GM12878 (cell line): ENCODE measurements around the gene YWHAG. TPM values are rescaled to one million over a fixed set of nuclear protein-coding genes. Genes with fewer than 3 reads are reported as not detected.

Experiments
- BMI1 ChIP-seq: fragments of 450-650 bp; IDR thresholded peaks from 2 replicates; pipeline ENCODE4 v1.6.1; 2016; ENCODE audit warnings: mild to moderate bottlenecking, moderate library complexity, borderline replicate concordance
- CEBPB ChIP-seq, 2 experiments: fragments of 150-350 bp in 1 of 2; IDR thresholded peaks; 2 replicates each; pipeline ENCODE4 v1.6.1; 2012 to 2014; ENCODE audit warnings: low read depth in 2 of 2, low read length in 2 of 2, borderline replicate concordance in 1 of 2, inconsistent platforms in 1 of 2
- CREB1 ChIP-seq: IDR thresholded peaks from 2 replicates; pipeline ENCODE4 v1.6.1; 2012; ENCODE audit warnings: low read depth, mild to moderate bottlenecking, inconsistent platforms
- DPF2 ChIP-seq: fragments of 450-650 bp; IDR thresholded peaks from 2 replicates; pipeline ENCODE4 v1.6.1; 2017; ENCODE audit warnings: mild to moderate bottlenecking
- HDAC6 ChIP-seq: fragments of 200-600 bp; sonication (generic); IDR thresholded peaks from one replicate; pipeline ENCODE4 v1.8.0; 2017; ENCODE audit warnings: antibody characterized with exemption; ENCODE audit not compliant: unreplicated experiment
- JUNB ChIP-seq: IDR thresholded peaks from 2 replicates; pipeline ENCODE4 v1.6.1; 2016; ENCODE audit warnings: antibody characterized with exemption, mild to moderate bottlenecking
- STAT3 ChIP-seq: IDR thresholded peaks from 2 replicates; pipeline ENCODE4 v1.6.1; 2011; ENCODE audit warnings: low read depth, low read length, improper control_type of control experiment
- TARDBP ChIP-seq: IDR thresholded peaks from 2 replicates; pipeline ENCODE4 v1.6.1; 2016; ENCODE audit warnings: borderline replicate concordance
- ZBTB33 ChIP-seq: fragments of 450-650 bp; IDR thresholded peaks from 2 replicates; pipeline ENCODE4 v1.6.1; 2017; ENCODE audit warnings: mild to moderate bottlenecking
- ZNF217 ChIP-seq: fragments of 450-650 bp; IDR thresholded peaks from 2 replicates; pipeline ENCODE4 v1.6.1; 2017; ENCODE audit warnings: antibody characterized with exemption, mild to moderate bottlenecking
- ZNF24 ChIP-seq: fragments of 450-650 bp; IDR thresholded peaks from 2 replicates; pipeline ENCODE4 v1.6.1; 2017; ENCODE audit warnings: antibody characterized with exemption, mild to moderate bottlenecking
- ZNF384 ChIP-seq: IDR thresholded peaks from 2 replicates; pipeline ENCODE4 v1.6.1; 2012; ENCODE audit warnings: low read depth, mild to moderate bottlenecking, low read length, improper control_type of control experiment, borderline replicate concordance
- polyA plus RNA-seq, 11 experiments: library from polyadenylated mRNA; depleted of rRNA in 4 of 11; unstranded in 6 of 11; stranded (reverse) in 5 of 11; fragments of >200 nt; fragmentation: Nextera tagmentation in 4 of 11; fragmentation: Illumina TruSeq in 1 of 11; extraction: Ambion mirVana in 4 of 11; extraction: Trizol in 1 of 11; gene quantifications; 1 replicate in 1 of 11; 2 replicates in 10 of 11; pipeline versions ENCODE4 v1.2.1 to v1.2.3, GENCODE V29; 2011 to 2016; ENCODE audit warnings: inconsistent platforms in 2 of 11, missing spikeins in 2 of 11, low read depth in 1 of 11
- total RNA-seq, 4 experiments: library from RNA; depleted of rRNA in 3 of 4; stranded (reverse); fragments of >200 nt in 3 of 4; fragmentation: Illumina TruSeq in 1 of 4; extraction: Trizol in 1 of 4; gene quantifications; 2 replicates each; pipeline versions ENCODE4 v1.2.1 to v1.2.3, GENCODE V29; 2013 to 2021

Gene YWHAG
- total and polyA plus RNA-seq, 10 of the 15 experiments (the other 5 are each of a cell fraction or from before 2014, with no cell fraction given): 20.2 to 157 (median 41.3) TPM

- TF ChIP-seq STAT3 (no peak), CEBPB (IDR thresholded peaks at IDR 0.05; ENCODE audit: borderline replicate concordance in 1 of 2, low read depth in 2 of 2, low read length in 2 of 2) (no peak), DPF2 (no peak), ZNF24 (no peak), TARDBP (no peak), ZBTB33 (no peak), ZNF384 (no peak), JUNB (no peak), ZNF217 (peak; percentile 43; the same call in 1 of the 2 replicates), BMI1 (no peak), HDAC6 (no peak), CREB1 (no peak)
Observed at GRCh38 chr7:76303202-76304147, 55.3 kb downstream of the YWHAG start (continued).
